IPS DF 6.9 (cell line): Measurements from ENCODE around the gene ADAM20.
A peak's percentile ranks its signal among the peaks of the same experiment; 100 is the strongest.

Source experiments
- DNase-seq: peaks from one replicate; pipeline ENCODE4 v3.0.0-alpha.2; 2013; ENCODE audit warnings: low read depth, low spot score
- H3K27ac ChIP-seq: one replicate; pipeline ENCODE4 v1.5.1; 2013; ENCODE audit warnings: low read length, control low read depth
- H3K27me3 ChIP-seq: 2 replicates; pipeline ENCODE4 v1.6.1; 2013; ENCODE audit warnings: mild to moderate bottlenecking, low read length; ENCODE audit not compliant: control insufficient read depth, insufficient read depth
- H3K36me3 ChIP-seq: 2 replicates; pipeline ENCODE4 v1.6.1; 2013; ENCODE audit warnings: low read length; ENCODE audit not compliant: control insufficient read depth, insufficient read depth
- H3K4me1 ChIP-seq: 2 replicates; pipeline ENCODE4 v1.6.1; 2013; ENCODE audit warnings: low read length; ENCODE audit not compliant: control insufficient read depth, insufficient read depth
- H3K4me3 ChIP-seq: 2 replicates; pipeline ENCODE4 v1.5.1; 2013; ENCODE audit warnings: mild to moderate bottlenecking, low read length
- H3K9me3 ChIP-seq: 2 replicates; pipeline ENCODE4 v1.6.1; 2013; ENCODE audit warnings: low read length, inconsistent platforms; ENCODE audit not compliant: control insufficient read depth, insufficient read depth
- WGBS: extraction: QIAGEN DNeasy Blood & Tissue Kit; methylation state at CpG from one replicate; pipeline ENCODE4 v1.1.7; 2013; ENCODE audit warnings: mixed read lengths, missing lambda C conversion rate; ENCODE audit not compliant: insufficient read length, insufficient coverage; 5-methylcytosine and 5-hydroxymethylcytosine counted together

ADAM20 gene

DNA sequence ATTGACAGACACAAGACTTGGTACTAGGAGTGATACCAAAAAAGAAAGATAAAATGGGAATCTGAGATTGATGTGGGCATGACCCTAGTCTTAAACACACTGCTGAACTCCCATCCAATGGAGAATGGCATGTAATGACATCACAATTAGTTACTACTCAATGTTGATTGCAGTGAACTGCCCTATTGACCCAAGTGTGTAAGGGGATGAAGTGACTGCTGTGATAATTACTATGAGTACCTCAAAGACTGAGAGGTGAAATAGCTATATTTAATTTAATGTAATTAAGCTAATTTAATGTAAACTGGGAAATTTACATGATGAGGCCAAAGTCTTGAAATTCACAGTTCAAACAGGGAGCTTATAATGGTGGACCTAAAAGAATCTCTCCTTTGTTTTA, at the start of gene ADAM20:
Gene ADAM20 (minus strand): TSS at position 101 of the 400 bp plus-strand sequence. CDS start 10,247 bp downstream, outside the sequence.
- no peak within 1 kb of the TSS for H3K27ac ChIP-seq
- H3K9me3 ChIP-seq = peaks cover 5% of the 10 kb centered on the region; the same call in 1 of the 2 replicates
- H3K27me3 ChIP-seq = no peaks in the 10 kb centered on the region
- H3K4me3 ChIP-seq = no peak within 1 kb of the TSS
- no peak for DNase-seq
- H3K36me3 ChIP-seq = no peaks in the 10 kb centered on the region
- no peaks in the 10 kb centered on the region for H3K4me1 ChIP-seq

DNA sequence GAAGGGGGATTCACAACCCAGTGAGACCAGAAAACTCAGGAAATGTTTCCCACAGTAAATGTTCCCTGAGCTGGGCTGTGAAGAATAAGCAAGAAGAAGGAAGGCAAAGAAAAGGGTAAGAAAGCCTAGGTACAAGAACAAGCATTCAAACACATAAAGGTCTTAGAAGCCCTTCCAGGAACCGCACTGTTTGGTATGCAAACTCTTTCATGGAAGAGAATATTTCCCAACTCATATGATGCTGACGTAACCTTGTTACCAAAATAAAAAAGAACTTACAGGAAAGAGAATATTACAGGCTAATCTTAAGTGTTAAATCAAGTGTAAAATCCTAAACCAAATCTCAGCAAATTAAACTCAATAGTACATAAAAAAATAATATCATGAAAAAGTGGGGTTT, 42.1 kb upstream of the ADAM20 start:
- Histone ChIP-seq H3K4me3 (no peak overlapping the region), H3K9me3 (no peaks in the 10 kb centered on the region), H3K27me3 (no peaks in the 10 kb centered on the region), H3K36me3 (peaks cover 2% of the 10 kb centered on the region; the same call in 1 of the 2 replicates), H3K4me1 (no peaks in the 10 kb centered on the region), H3K27ac (no peak overlapping the region)
- DNase-seq = no peak
- WGBS = no CpG with 5 or more reads among the region's 2 CpGs

DNA sequence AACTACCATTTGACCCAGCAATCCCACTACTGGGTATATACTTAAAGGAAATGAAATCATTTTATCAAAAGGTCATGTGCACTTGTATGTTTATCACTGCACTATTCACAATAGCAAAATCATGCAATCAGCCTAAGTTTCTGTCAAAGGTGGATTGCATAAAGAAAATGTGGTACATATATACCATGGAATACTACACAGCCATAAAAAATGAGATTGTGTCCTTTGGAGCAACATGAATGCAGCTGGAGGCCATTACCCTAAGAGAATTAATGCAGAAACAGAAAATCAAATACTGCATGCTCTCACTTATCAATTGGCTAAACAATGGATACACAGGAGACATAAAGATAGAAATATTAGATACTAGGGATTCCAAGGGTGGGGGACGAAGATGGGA, 38.2 kb upstream of the ADAM20 start:
- no peak for DNase-seq
- H3K36me3 ChIP-seq = no peaks in the 10 kb centered on the region
- H3K9me3 ChIP-seq = no peaks in the 10 kb centered on the region
- no CpG with 5 or more reads among the region's 1 CpG for WGBS
- no peaks in the 10 kb centered on the region for H3K4me1 ChIP-seq
- H3K27me3 ChIP-seq = no peaks in the 10 kb centered on the region
- H3K27ac ChIP-seq = no peak overlapping the region
- no peak overlapping the region for H3K4me3 ChIP-seq

DNA sequence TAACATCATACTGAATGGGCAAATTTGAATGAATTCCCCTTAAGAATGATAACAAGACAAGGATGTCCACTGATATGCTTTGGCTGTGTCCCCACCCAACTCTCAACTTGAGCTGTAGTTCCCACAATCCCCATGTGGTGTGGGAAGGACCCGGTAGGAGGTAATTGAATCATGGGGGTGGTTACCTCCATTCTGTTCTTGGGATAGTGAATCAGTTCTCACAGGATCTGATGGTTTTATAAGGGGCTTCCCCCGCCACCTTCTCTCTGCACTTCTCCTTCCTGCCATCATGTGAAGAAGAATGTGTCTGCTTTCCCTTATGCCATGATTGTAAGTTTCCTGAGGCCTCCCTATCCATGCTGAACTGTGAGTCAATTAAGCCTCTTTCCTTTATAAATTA, 36.3 kb upstream of the ADAM20 start:
- no CpG with 5 or more reads among the region's 2 CpGs for WGBS
- H3K27ac ChIP-seq = no peak overlapping the region
- no peaks in the 10 kb centered on the region for H3K36me3 ChIP-seq
- no peak for DNase-seq
- no peaks in the 10 kb centered on the region for H3K27me3 ChIP-seq
- no peak overlapping the region for H3K4me3 ChIP-seq
- no peaks in the 10 kb centered on the region for H3K9me3 ChIP-seq
- no peaks in the 10 kb centered on the region for H3K4me1 ChIP-seq

DNA sequence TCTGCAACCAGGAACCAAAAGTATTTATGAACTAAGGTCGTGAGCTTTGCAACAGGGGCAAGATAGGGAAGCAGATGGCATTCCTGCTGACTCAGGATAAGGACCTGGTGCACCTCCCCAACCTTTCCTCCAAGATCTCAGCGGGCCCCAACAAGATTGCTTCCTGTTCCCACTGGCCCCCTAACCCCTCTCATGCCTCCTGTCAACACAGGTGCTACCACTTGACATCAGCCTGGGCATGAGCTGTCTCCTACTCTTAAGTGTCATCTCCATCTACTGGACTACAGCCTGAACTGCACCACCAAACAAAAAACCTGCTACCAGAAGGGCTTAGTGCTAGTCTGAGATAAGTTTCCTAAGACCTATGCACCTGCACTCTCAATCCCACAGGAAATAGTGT, 33.0 kb upstream of the ADAM20 start:
- no CpG with 5 or more reads among the region's 2 CpGs for WGBS
- DNase-seq = peak; percentile 25
- Histone ChIP-seq H3K9me3 (no peaks in the 10 kb centered on the region), H3K36me3 (no peaks in the 10 kb centered on the region), H3K27me3 (no peaks in the 10 kb centered on the region), H3K4me3 (no peak overlapping the region), H3K27ac (no peak overlapping the region), H3K4me1 (no peaks in the 10 kb centered on the region)

DNA sequence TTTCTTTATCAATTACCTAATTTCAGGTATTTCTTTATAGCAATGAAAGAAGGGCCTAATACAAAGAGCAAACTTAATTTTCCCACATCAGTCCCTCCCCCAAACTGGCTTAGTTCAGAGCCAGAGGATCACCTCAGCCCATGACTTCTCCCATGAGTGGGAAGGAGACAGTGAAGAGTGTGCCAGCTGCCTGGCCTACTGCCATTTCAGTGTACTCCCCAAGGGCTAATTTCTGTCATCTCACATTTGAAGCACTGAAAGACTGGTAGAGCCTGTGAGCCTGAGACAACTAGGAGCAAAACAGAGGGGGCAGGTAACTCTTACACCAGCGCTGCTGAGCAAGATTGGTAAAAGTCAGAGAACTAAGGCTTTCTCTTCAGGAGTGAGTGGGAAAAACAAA, 29.1 kb upstream of the ADAM20 start:
- no peaks in the 10 kb centered on the region for H3K36me3 ChIP-seq
- no peak for DNase-seq
- WGBS = no CpG with 5 or more reads among the region's 1 CpG

DNA sequence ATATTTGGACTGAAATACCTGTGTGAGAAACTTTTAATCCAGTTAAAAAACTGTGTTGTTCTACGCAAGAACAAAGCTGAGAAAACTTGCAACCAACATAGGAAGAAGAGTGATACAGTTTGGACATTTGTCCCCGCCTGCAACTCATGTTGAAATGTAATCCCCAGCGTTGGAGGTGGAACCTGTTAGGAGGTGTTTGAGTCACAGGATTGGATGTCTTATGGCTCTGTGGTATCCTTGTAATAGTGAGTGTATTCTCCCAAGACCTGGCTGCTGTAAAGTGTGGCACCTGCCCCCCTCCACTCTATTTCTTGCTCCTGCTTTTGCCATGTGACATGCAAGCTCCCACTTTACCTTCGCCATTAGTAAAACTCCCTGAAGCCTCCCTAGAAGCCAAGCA, 28.6 kb upstream of the ADAM20 start:
- DNase-seq = no peak
- peaks cover 3% of the 10 kb centered on the region; the same call in 1 of the 2 replicates for H3K9me3 ChIP-seq

More for the DNA sequence above, 29.1 kb upstream of the ADAM20 start:
- H3K27me3 ChIP-seq = no peaks in the 10 kb centered on the region
- H3K4me3 ChIP-seq = no peak overlapping the region
- H3K9me3 ChIP-seq = peaks cover 3% of the 10 kb centered on the region; the same call in 1 of the 2 replicates
- H3K4me1 ChIP-seq = no peaks in the 10 kb centered on the region
- H3K27ac ChIP-seq = no peak overlapping the region

DNA sequence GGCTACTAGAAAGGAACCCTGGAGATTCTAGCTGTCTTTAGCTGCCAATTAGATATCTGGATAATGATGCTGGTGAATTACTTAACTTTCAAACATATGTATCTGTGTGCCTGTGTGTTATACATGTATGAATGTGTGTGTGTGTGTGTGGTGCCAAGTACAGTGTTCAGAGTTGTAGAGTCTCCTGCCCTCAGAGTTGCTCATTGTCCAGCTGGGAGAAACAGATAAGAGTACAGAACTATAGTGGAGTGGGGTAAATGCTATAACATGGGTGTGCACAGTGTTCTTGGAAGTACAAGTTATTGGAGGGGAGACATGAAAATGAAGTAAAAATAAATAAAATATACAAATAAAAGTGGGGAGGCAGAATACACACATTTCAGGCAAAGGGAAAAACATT, 23.6 kb upstream of the ADAM20 start:
- peaks cover 3% of the 10 kb centered on the region; the same call in 1 of the 2 replicates for H3K9me3 ChIP-seq
- H3K27me3 ChIP-seq = no peaks in the 10 kb centered on the region

More for the DNA sequence above, 28.6 kb upstream of the ADAM20 start:
- Histone ChIP-seq H3K27me3 (no peaks in the 10 kb centered on the region), H3K4me1 (no peaks in the 10 kb centered on the region), H3K36me3 (no peaks in the 10 kb centered on the region), H3K27ac (no peak overlapping the region), H3K4me3 (no peak overlapping the region)
- WGBS = no CpG with 5 or more reads among the region's 4 CpGs

DNA sequence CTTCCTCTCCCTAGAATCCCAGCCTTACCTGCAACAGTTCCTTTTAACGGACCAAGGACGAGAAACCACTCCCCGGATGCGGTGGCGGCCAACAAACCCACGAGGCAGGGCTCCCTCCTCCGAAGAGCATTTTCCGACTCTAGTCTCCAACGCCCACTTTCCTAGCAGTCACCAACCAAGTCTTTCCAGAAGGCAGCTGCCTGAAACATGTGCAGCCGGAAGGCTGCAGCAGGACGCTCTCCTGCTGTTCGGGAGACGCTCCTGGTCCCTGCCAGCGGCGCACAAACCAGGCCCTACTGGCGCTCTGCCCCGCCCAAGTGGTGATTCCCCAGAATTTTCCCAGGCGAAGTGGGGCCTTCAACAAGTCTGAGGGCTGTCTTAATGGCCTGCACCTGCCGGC, 21.1 kb upstream of the ADAM20 start:
- Histone ChIP-seq H3K9me3 (no peaks in the 10 kb centered on the region), H3K27ac (no peak overlapping the region), H3K4me3 (no peak overlapping the region), H3K36me3 (no peaks in the 10 kb centered on the region), H3K27me3 (no peaks in the 10 kb centered on the region), H3K4me1 (no peaks in the 10 kb centered on the region)
- DNase-seq = no peak
- no CpG with 5 or more reads among the region's 19 CpGs for WGBS

More for the DNA sequence above, 23.6 kb upstream of the ADAM20 start:
- Histone ChIP-seq H3K4me3 (no peak overlapping the region), H3K27ac (no peak overlapping the region), H3K4me1 (no peaks in the 10 kb centered on the region), H3K36me3 (no peaks in the 10 kb centered on the region)
- DNase-seq = no peak

DNA sequence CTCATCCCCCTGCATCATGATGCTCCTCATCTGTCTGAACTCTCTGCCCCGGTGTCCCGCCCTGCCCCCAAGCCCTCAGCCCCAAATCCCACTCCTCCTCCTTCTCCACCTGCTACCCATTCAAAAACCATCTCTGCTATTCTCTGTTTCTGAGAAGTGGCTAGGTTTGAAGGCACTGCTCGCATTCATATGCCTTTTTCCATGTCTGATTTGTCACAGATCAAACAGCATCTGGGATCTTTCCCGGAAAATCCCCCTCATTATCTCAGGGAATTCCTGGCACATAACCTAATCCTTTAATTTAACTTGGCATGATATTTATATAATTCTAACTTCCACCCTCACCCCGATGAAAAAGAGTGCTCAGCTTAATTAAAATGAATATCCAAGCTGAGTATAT, 3.3 kb upstream of the ADAM20 start:
- WGBS = no CpG with 5 or more reads among the region's 5 CpGs
- Histone ChIP-seq H3K4me1 (no peaks in the 10 kb centered on the region), H3K27me3 (no peaks in the 10 kb centered on the region), H3K9me3 (peaks cover 5% of the 10 kb centered on the region; the same call in 1 of the 2 replicates), H3K27ac (no peak overlapping the region), H3K36me3 (no peaks in the 10 kb centered on the region), H3K4me3 (no peak overlapping the region)
- DNase-seq = no peak

DNA sequence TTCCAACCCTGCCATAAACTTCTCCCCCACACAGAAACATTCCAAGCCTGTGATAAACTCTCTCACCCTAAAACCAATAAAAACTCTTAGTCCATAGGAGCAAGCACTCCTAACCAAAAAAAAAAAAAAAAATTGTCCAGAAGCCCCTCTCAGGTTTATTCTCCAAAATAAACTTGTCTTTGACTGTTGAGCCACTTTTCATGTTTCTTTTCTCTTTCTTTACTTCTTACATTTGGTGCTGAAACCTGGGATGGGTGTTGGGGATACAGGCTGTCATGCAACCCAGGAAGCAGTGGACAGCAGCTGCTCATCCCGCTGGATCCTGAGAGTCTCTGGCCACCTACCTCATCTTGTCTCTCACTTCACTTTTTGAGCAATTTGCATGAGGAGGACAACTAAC, 2.0 kb upstream of the ADAM20 start:
- Histone ChIP-seq H3K4me3 (no peak overlapping the region), H3K27me3 (no peaks in the 10 kb centered on the region), H3K4me1 (no peaks in the 10 kb centered on the region), H3K36me3 (no peaks in the 10 kb centered on the region), H3K9me3 (peaks cover 5% of the 10 kb centered on the region; the same call in 1 of the 2 replicates), H3K27ac (no peak overlapping the region)
- no CpG with 5 or more reads among the region's 1 CpG for WGBS
- DNase-seq = no peak
